AG04449 (cell line): ENCODE results near the gene CASP10.

Experiments
- CTCF ChIA-PET: fragments of 350-600 bp; formaldehyde crosslinking; extraction: SDS; loops from one replicate; lab custom pipeline; 2021; ENCODE audit warnings: antibody characterized with exemption; lab: Yijun Ruan, JAX
- POLR2A ChIA-PET: fragments of 400-600, 350-600 bp; formaldehyde crosslinking; extraction: SDS; loops from one replicate; lab custom pipeline; 2020; ENCODE audit warnings: antibody characterized with exemption, inconsistent platforms; lab: Yijun Ruan, JAX
- DNase-seq: peaks from one replicate; pipeline ENCODE4 v3.0.0-alpha.2; 2010; ENCODE audit warnings: low read depth, low spot score
- H3K4me3 ChIP-seq: 2 replicates; pipeline ENCODE4 v1.5.1; 2011; ENCODE audit warnings: low read depth, mild to moderate bottlenecking, control low read depth, low read length
- TF ChIP-seq, protein P1 (sequence below): IDR thresholded peaks from one replicate; pipeline ENCODE4 v1.5.1; 2011; ENCODE audit warnings: mild to moderate bottlenecking, moderate library complexity, low read length, control low read depth, inconsistent platforms; ENCODE audit not compliant: insufficient read depth; ENCODE audit errors: missing control alignments

The CASP10 gene

DNA sequence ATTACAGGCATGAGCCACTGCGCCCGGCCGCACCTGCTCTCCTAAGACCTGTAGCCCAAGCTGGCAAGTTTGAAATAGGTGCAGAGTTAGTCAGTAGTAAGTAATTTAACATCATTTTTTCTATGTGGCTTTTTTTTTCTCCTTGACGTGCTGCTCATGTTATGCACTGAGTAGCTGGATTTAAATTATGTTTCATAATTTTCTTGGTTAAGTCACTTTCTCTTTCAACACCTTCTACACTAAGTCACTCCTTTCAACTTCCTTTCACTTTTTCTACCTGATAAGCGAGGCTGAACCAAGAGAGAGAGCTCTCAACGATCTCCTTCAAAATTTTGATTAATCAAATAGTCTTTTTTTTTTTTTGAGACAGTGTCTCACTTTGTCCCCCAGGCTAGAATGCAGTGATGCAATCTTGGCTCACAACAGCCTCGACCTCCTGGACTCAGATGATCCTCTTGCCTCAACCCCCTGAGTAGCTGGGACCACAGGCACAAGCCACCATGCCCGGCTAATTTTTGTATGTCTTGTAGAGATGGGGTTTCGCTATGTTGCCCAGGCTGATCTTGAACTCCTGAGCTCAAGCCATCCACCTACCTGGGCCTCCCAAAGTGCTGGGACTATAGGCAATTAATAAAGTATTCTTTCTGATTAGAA, 90.5 kb downstream of the CASP10 start:
- no peak for DNase-seq
- no peak overlapping the region for H3K4me3 ChIP-seq
- CTCF ChIA-PET, result no interaction called here
- TF ChIP-seq, protein P1, sequence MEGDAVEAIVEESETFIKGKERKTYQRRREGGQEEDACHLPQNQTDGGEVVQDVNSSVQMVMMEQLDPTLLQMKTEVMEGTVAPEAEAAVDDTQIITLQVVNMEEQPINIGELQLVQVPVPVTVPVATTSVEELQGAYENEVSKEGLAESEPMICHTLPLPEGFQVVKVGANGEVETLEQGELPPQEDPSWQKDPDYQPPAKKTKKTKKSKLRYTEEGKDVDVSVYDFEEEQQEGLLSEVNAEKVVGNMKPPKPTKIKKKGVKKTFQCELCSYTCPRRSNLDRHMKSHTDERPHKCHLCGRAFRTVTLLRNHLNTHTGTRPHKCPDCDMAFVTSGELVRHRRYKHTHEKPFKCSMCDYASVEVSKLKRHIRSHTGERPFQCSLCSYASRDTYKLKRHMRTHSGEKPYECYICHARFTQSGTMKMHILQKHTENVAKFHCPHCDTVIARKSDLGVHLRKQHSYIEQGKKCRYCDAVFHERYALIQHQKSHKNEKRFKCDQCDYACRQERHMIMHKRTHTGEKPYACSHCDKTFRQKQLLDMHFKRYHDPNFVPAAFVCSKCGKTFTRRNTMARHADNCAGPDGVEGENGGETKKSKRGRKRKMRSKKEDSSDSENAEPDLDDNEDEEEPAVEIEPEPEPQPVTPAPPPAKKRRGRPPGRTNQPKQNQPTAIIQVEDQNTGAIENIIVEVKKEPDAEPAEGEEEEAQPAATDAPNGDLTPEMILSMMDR, result no peak
- POLR2A ChIA-PET, result no interaction called here

DNA sequence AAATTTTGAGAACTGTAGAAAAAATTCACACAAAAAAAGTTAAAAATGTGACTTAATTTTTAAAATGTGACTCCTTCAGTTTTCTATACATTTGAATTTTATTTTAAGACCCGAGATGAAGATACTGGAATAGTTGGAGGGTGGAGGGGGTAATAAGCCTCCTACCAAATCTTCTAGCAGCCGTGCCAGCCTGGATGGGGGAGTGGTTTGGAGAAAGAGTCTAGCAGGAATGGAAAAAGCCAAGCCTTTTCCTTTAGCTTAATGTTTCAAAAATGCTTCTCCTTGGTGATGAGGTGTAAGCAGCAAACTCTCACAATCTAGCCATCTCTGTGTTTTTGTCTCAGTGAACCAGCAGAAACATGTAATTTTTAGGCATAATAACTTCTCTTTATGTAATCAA, 92.1 kb downstream of the CASP10 start:
- ChIA-PET POLR2A (no interaction called here), CTCF (interaction anchor here (2.7 kb wide), 1 partner anchor 43 kb away, joined by 6 read pairs; no protein-coding TSS in a partner anchor)
- H3K4me3 ChIP-seq, result no peak overlapping the region
- no peak for DNase-seq
- TF ChIP-seq, protein P1, result no peak

DNA sequence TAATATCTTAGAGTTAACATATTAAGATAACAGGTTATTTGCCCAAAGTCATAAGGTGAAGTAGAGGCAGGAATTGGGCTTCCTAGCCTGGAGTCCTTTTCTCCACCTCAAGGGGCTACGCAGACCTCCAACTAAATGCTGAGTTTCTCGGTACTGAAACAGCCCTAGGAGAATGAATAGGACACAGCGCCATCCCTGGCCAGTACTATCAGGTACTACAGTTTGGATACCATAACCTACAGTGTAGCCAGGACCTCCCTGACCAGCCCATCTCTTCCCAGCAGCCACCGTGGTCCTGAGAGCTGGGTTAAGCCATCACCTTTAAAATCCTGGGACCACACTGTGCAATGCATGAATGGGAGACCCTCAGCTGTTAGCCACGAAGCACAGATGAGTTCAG, 93.0 kb downstream of the CASP10 start:
- ChIA-PET POLR2A (no interaction called here), CTCF (interaction anchor here (2.7 kb wide), 1 partner anchor 44 kb away, joined by 6 read pairs; no protein-coding TSS in a partner anchor)
- no peak for DNase-seq
- TF ChIP-seq, protein P1, result no peak
- H3K4me3 ChIP-seq, result no peak overlapping the region

DNA sequence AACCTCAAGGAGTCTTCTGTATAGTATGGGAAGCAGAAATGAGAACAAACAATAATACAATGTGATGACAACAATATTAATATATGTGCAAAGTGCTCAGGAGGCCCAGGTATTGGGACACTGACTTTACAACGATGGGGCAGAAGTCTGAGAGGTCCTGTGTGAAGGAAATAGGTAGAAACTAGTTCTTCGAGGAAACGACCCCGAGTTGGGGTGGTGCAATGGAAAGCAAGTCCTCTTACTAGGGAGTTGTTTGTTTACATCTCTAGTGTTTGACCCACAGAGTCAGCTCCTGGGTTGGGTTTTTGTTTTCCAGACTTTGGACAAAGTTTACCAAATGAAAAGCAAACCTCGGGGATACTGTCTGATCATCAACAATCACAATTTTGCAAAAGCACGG, 93.6 kb downstream of the CASP10 start:
- no peak overlapping the region for H3K4me3 ChIP-seq
- POLR2A ChIA-PET, result no interaction called here
- TF ChIP-seq, protein P1, result no peak
- CTCF ChIA-PET, result interaction anchor here (2.7 kb wide), 1 partner anchor 44 kb away, joined by 6 read pairs; no protein-coding TSS in a partner anchor
- DNase-seq, result no peak
